ENCODE measurements around the gene HRG.

The HRG gene

GRCh38 chr3:186668426-186668825, 2.6 kb downstream of the HRG start:
- H3K9me3 ChIP-seq (ENCODE audit: control insufficient read depth, insufficient read depth, low read length): no peaks in the 10 kb centered on the region
- H4K20me1 ChIP-seq (ENCODE audit: control insufficient read depth, insufficient read depth, low read depth, low read length): no peaks in the 10 kb centered on the region
- peaks cover 4% of the 10 kb centered on the region; the same call in 1 of the 2 replicates for H3K4me1 ChIP-seq (ENCODE audit: control insufficient read depth, low read length)
- no peak overlapping the region for H3K27ac ChIP-seq (ENCODE audit: low read depth, low read length)
- H3K79me2 ChIP-seq (ENCODE audit: control insufficient read depth, low read length): no peaks in the 10 kb centered on the region
- no peaks in the 10 kb centered on the region for H3F3A ChIP-seq (ENCODE audit: control insufficient read depth, insufficient read depth)
- TF ChIP-seq, protein P1, sequence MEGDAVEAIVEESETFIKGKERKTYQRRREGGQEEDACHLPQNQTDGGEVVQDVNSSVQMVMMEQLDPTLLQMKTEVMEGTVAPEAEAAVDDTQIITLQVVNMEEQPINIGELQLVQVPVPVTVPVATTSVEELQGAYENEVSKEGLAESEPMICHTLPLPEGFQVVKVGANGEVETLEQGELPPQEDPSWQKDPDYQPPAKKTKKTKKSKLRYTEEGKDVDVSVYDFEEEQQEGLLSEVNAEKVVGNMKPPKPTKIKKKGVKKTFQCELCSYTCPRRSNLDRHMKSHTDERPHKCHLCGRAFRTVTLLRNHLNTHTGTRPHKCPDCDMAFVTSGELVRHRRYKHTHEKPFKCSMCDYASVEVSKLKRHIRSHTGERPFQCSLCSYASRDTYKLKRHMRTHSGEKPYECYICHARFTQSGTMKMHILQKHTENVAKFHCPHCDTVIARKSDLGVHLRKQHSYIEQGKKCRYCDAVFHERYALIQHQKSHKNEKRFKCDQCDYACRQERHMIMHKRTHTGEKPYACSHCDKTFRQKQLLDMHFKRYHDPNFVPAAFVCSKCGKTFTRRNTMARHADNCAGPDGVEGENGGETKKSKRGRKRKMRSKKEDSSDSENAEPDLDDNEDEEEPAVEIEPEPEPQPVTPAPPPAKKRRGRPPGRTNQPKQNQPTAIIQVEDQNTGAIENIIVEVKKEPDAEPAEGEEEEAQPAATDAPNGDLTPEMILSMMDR (IDR thresholded peaks at IDR 0.05; ENCODE audit: low read depth, low read length, poor library complexity, severe bottlenecking): no peak
- TF ChIP-seq EZH2phosphoT487 (IDR thresholded peaks at IDR 0.05; ENCODE audit: borderline replicate concordance, low read length): no peak
- no peaks in the 10 kb centered on the region for H3K36me3 ChIP-seq (ENCODE audit: control insufficient read depth, low read length)
- H3K4me2 ChIP-seq (ENCODE audit: low read length): no peak overlapping the region
- H3K27me3 ChIP-seq (ENCODE audit: control insufficient read depth, low read length): no peaks in the 10 kb centered on the region
- H3K4me3 ChIP-seq (ENCODE audit: low read length): no peak overlapping the region
- no peaks in the 10 kb centered on the region for H3K9me2 ChIP-seq (replicated peaks; ENCODE audit: control insufficient read depth, low read length)

DNA sequence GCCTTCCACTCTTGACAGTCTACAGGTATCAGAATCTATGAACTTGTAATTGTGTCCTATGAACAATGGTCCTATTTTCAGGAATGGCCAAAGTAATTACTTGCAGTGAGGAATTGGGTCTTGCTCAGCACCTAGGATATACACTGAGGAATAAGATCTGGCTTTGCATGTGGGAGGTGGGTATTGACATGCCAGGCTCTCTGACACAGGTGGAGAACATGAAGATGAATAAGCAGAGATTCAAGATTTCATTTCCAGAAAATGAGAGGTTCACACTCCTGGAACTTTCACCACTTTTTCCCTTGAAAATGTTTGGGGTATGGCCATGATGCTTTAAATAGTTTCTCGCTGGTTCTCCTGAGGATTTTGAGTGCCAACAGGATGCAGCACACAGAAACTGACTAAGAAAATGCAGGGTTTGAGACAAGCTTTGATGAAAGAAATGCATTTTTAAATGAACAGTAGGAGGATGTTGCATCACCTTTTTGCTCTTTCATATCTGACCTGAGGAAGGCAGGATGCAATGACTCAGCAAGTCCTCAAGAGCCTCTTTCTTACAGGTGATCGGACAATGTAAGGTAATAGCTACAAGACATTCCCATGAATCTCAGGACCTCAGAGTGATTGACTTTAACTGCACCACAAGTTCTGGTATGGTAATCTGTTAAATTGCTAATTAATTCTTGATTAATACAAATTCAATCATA, 3.7 kb downstream of the HRG start:
- no peak overlapping the region for H3K27ac ChIP-seq (ENCODE audit: low read depth, low read length)
- H4K20me1 ChIP-seq (ENCODE audit: control insufficient read depth, insufficient read depth, low read depth, low read length): no peaks in the 10 kb centered on the region
- no peaks in the 10 kb centered on the region for H3K9me2 ChIP-seq (replicated peaks; ENCODE audit: control insufficient read depth, low read length)
- H3K79me2 ChIP-seq (ENCODE audit: control insufficient read depth, low read length): no peaks in the 10 kb centered on the region
- no peaks in the 10 kb centered on the region for H3K36me3 ChIP-seq (ENCODE audit: control insufficient read depth, low read length)
- TF ChIP-seq, protein P1 (IDR thresholded peaks at IDR 0.05; ENCODE audit: low read depth, low read length, poor library complexity, severe bottlenecking): no peak
- no peak for TF ChIP-seq EZH2phosphoT487 (IDR thresholded peaks at IDR 0.05; ENCODE audit: borderline replicate concordance, low read length)
- no peaks in the 10 kb centered on the region for H3K9me3 ChIP-seq (ENCODE audit: control insufficient read depth, insufficient read depth, low read length)
- H3F3A ChIP-seq (ENCODE audit: control insufficient read depth, insufficient read depth): no peaks in the 10 kb centered on the region
- no peak overlapping the region for H3K4me3 ChIP-seq (ENCODE audit: low read length)
- peaks cover 10% of the 10 kb centered on the region for H3K27me3 ChIP-seq (ENCODE audit: control insufficient read depth, low read length)
- H3K4me2 ChIP-seq (ENCODE audit: low read length): no peak overlapping the region
- H3K4me1 ChIP-seq (ENCODE audit: control insufficient read depth, low read length): peaks cover 4% of the 10 kb centered on the region; the same call in 1 of the 2 replicates

DNA sequence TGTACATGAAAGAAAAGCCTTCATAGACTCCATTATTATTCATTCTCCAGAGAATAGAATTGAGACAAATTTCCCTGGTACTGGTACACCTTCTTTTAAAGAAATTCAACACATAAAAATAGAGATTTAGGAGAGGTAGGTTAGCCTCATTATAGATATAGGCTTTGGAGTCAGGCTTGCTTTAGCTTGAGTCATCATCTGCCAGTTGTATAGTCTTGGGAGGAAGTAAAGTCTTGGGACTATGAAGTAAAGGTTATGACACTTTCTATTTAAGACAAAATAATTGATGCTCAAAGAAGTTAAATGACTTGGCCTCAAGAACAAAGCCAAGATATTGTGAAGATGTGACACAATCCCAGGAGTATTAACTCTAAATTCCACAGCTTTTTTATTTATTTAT, 4.3 kb downstream of the HRG start:
- H3K4me2 ChIP-seq (ENCODE audit: low read length): no peak overlapping the region
- H3K27ac ChIP-seq (ENCODE audit: low read depth, low read length): no peak overlapping the region
- no peaks in the 10 kb centered on the region for H3F3A ChIP-seq (ENCODE audit: control insufficient read depth, insufficient read depth)
- no peaks in the 10 kb centered on the region for H4K20me1 ChIP-seq (ENCODE audit: control insufficient read depth, insufficient read depth, low read depth, low read length)
- H3K9me3 ChIP-seq (ENCODE audit: control insufficient read depth, insufficient read depth, low read length): no peaks in the 10 kb centered on the region
- H3K36me3 ChIP-seq (ENCODE audit: control insufficient read depth, low read length): no peaks in the 10 kb centered on the region
- peaks cover 16% of the 10 kb centered on the region for H3K27me3 ChIP-seq (ENCODE audit: control insufficient read depth, low read length)
- H3K79me2 ChIP-seq (ENCODE audit: control insufficient read depth, low read length): no peaks in the 10 kb centered on the region
- no peaks in the 10 kb centered on the region for H3K9me2 ChIP-seq (replicated peaks; ENCODE audit: control insufficient read depth, low read length)
- no peak overlapping the region for H3K4me3 ChIP-seq (ENCODE audit: low read length)
- TF ChIP-seq, protein P1 (IDR thresholded peaks at IDR 0.05; ENCODE audit: low read depth, low read length, poor library complexity, severe bottlenecking): no peak
- TF ChIP-seq EZH2phosphoT487 (IDR thresholded peaks at IDR 0.05; ENCODE audit: borderline replicate concordance, low read length): no peak
- peaks cover 4% of the 10 kb centered on the region; the same call in 1 of the 2 replicates for H3K4me1 ChIP-seq (ENCODE audit: control insufficient read depth, low read length)

All from DOHH2 (cell line).